Left forelimb (tissue), 1 donor: Measurements from ENCODE around the gene SCAPER.

ENCODE experiments used
- DNase-seq: peaks from one replicate; pipeline ENCODE4 v3.0.0-alpha.2; 2018; ENCODE audit warnings: low spot score

Gene SCAPER

GRCh38 chr15:76353903-76354302 lies 551.2 kb downstream of the SCAPER start:
- no peak for DNase-seq

- DNase-seq = no peak
These were observed 552.0 kb downstream of the SCAPER start for GRCh38 chr15:76353023-76353577.

- DNase-seq = no peak
These were observed 555.7 kb downstream of the SCAPER start for GRCh38 chr15:76349301-76350070.

GRCh38 chr15:76347482-76348055 lies 557.6 kb downstream of the SCAPER start:
- DNase-seq = no peak

- no peak for DNase-seq
These were observed 558.3 kb downstream of the SCAPER start for GRCh38 chr15:76346669-76347481.

- DNase-seq = no peak
These were observed 559.1 kb downstream of the SCAPER start for GRCh38 chr15:76345880-76346668.

GRCh38 chr15:76345583-76345879 lies 559.6 kb downstream of the SCAPER start:
- no peak for DNase-seq

- no peak for DNase-seq
These were observed 560.1 kb downstream of the SCAPER start for GRCh38 chr15:76344893-76345582.

GRCh38 chr15:76343313-76343996 lies 561.7 kb downstream of the SCAPER start:
- DNase-seq = no peak

- DNase-seq = no peak
These were observed 562.5 kb downstream of the SCAPER start for GRCh38 chr15:76342382-76343201.

- no peak for DNase-seq
These were observed 563.1 kb downstream of the SCAPER start for GRCh38 chr15:76342058-76342381.

GRCh38 chr15:76341366-76342057 lies 563.6 kb downstream of the SCAPER start:
- no peak for DNase-seq

GRCh38 chr15:76340803-76341365 lies 564.3 kb downstream of the SCAPER start:
- DNase-seq = no peak

- peak; percentile 79 for DNase-seq
These were observed 564.8 kb downstream of the SCAPER start for GRCh38 chr15:76340198-76340802.

GRCh38 chr15:76339305-76340197 lies 565.6 kb downstream of the SCAPER start:
- no peak for DNase-seq

GRCh38 chr15:76338486-76339304 lies 566.4 kb downstream of the SCAPER start:
- DNase-seq = no peak
